ENCODE measurements around the gene LMOD1. TPM values are rescaled to one million over a fixed set of nuclear protein-coding genes. Genes with fewer than 3 reads are reported as not detected.

LMOD1 gene
- total and polyA plus RNA-seq, 2 donors (not counting 1 experiment from before 2014, with no cell fraction given) = not detected

GRCh38 chr1:201893431-201893830, 52.9 kb downstream of the LMOD1 start:
- Histone ChIP-seq H3K36me3 (replicated peaks in 1 of 2; ENCODE audit: control extremely low read depth in 1 of 2, control insufficient read depth in 1 of 2, extremely low read depth in 1 of 2, insufficient read depth in 2 of 2, low read length in 1 of 2) (no peaks in the 10 kb centered on the region), H3K27ac (ENCODE audit: low read length in 2 of 2) (no peak overlapping the region), H2AFZ (ENCODE audit: insufficient read depth, low read depth, low read length, poor library complexity, severe bottlenecking) (no peak overlapping the region), H3K4me1 (ENCODE audit: control insufficient read depth in 2 of 2, insufficient read depth in 2 of 2, low read length in 2 of 2) (peaks cover 13 to 15% of the 10 kb centered on the region in 2 donors), H3K4me3 (ENCODE audit: control extremely low read depth in 1 of 5, extremely low read depth in 1 of 5, insufficient read depth in 1 of 5, low read depth in 2 of 5, low read length in 4 of 5) (no peak overlapping the region), H3K79me2 (ENCODE audit: control insufficient read depth, insufficient read depth, low read length) (no peaks in the 10 kb centered on the region), H4K20me1 (ENCODE audit: control insufficient read depth, insufficient read depth, low read length, poor library complexity, severe bottlenecking) (no peaks in the 10 kb centered on the region), H3K27me3 (replicated peaks in 1 of 4; ENCODE audit: control extremely low read depth in 1 of 4, control insufficient read depth in 3 of 4, insufficient read depth in 4 of 4, low read length in 3 of 4) (peaks cover 0 to 46% (median 22%) of the 10 kb centered on the region in 4 experiments), H3K4me2 (replicated peaks; ENCODE audit: low read depth, low read length, poor library complexity, severe bottlenecking) (no peak overlapping the region), H3K9ac (ENCODE audit: low read length) (no peak overlapping the region), H3K9me3 (ENCODE audit: control extremely low read depth in 1 of 3, control insufficient read depth in 2 of 3, insufficient read depth in 1 of 3, low read length in 2 of 3) (peaks cover 0 to 9% (median 0%) of the 10 kb centered on the region in 3 donors)
- POLR2A ChIA-PET = no interaction called here
- DNase-seq (no peak), ATAC-seq (ENCODE audit: low read depth) (no peak)
- TF ChIP-seq EZH2 (IDR thresholded peaks at IDR 0.05; ENCODE audit: borderline replicate concordance, insufficient read depth, low read depth, low read length, poor library complexity, severe bottlenecking) (no peak), CTCF (IDR thresholded peaks at IDR 0.05) (no peak)
- peaks cover 38% of the 10 kb centered on the region for H3K27me3 Mint-ChIP-seq
- H3K27ac Mint-ChIP-seq = no peak overlapping the region
- intact Hi-C loops (cut with micrococcal nuclease) = no loop called here
- H3K9me3 Mint-ChIP-seq (ENCODE audit: insufficient read depth) = no peaks in the 10 kb centered on the region
- H3K4me3 Mint-ChIP-seq = no peak overlapping the region
- WGBS (ENCODE audit: insufficient coverage) = 84% methylated on average over 3 of the region's 3 CpGs
- peaks cover 8% of the 10 kb centered on the region for H3K4me1 Mint-ChIP-seq
- CTCF ChIA-PET = interaction anchor here (0.9 to 5.5 kb wide), 3 partner anchors 46 to 106 kb away, joined by 4 to 51 read pairs (median 4); no protein-coding TSS in a partner anchor

GRCh38 chr1:201892211-201892610, 54.1 kb downstream of the LMOD1 start:
- Histone ChIP-seq H3K36me3 (replicated peaks in 1 of 2; ENCODE audit: control extremely low read depth in 1 of 2, control insufficient read depth in 1 of 2, extremely low read depth in 1 of 2, insufficient read depth in 2 of 2, low read length in 1 of 2) (no peaks in the 10 kb centered on the region), H3K27me3 (replicated peaks in 1 of 4; ENCODE audit: control extremely low read depth in 1 of 4, control insufficient read depth in 3 of 4, insufficient read depth in 4 of 4, low read length in 3 of 4) (peaks cover 0 to 58% (median 32%) of the 10 kb centered on the region in 4 experiments), H3K4me1 (ENCODE audit: control insufficient read depth in 2 of 2, insufficient read depth in 2 of 2, low read length in 2 of 2) (peaks cover 17 to 20% of the 10 kb centered on the region in 2 donors), H3K9ac (ENCODE audit: low read length) (no peak overlapping the region), H4K20me1 (ENCODE audit: control insufficient read depth, insufficient read depth, low read length, poor library complexity, severe bottlenecking) (no peaks in the 10 kb centered on the region), H3K4me3 (ENCODE audit: control extremely low read depth in 1 of 5, extremely low read depth in 1 of 5, insufficient read depth in 1 of 5, low read depth in 2 of 5, low read length in 4 of 5) (no peak overlapping the region), H3K79me2 (ENCODE audit: control insufficient read depth, insufficient read depth, low read length) (no peaks in the 10 kb centered on the region), H3K27ac (ENCODE audit: low read length in 2 of 2) (no peak overlapping the region), H3K4me2 (replicated peaks; ENCODE audit: low read depth, low read length, poor library complexity, severe bottlenecking) (no peak overlapping the region), H3K9me3 (ENCODE audit: control extremely low read depth in 1 of 3, control insufficient read depth in 2 of 3, insufficient read depth in 1 of 3, low read length in 2 of 3) (peaks cover 0 to 13% (median 0%) of the 10 kb centered on the region in 3 donors), H2AFZ (ENCODE audit: insufficient read depth, low read depth, low read length, poor library complexity, severe bottlenecking) (no peak overlapping the region)
- TF ChIP-seq EZH2 (IDR thresholded peaks at IDR 0.05; ENCODE audit: borderline replicate concordance, insufficient read depth, low read depth, low read length, poor library complexity, severe bottlenecking) (no peak), CTCF (IDR thresholded peaks at IDR 0.05) (no peak)
- no peaks in the 10 kb centered on the region for H3K9me3 Mint-ChIP-seq (ENCODE audit: insufficient read depth)
- CTCF ChIA-PET = interaction anchor here (0.8 to 1.3 kb wide), 2 partner anchors 20 to 81 kb away, joined by 3 read pairs; no protein-coding TSS in a partner anchor
- POLR2A ChIA-PET = no interaction called here
- WGBS (ENCODE audit: insufficient coverage) = 89% methylated on average over 5 of the region's 6 CpGs
- H3K27me3 Mint-ChIP-seq = peaks cover 44% of the 10 kb centered on the region
- no peak for ATAC-seq (ENCODE audit: low read depth)
- H3K4me1 Mint-ChIP-seq = peaks cover 8% of the 10 kb centered on the region
- intact Hi-C loops (cut with micrococcal nuclease) = no loop called here
- no peak overlapping the region for H3K27ac Mint-ChIP-seq
- no peak overlapping the region for H3K4me3 Mint-ChIP-seq
- DNase-seq = no peak

Measured in B cell (primary cell).